Epidermal melanocyte (primary cell): ENCODE data around the gene ARRB1.
"Not testable (repeated sequence)": the region's sequence is repeated elsewhere in the genome, so short reads cannot be mapped to it uniquely, and the experiment has no call there.

ENCODE experiments used
- DNase-seq: peaks from one replicate; pipeline ENCODE4 v3.0.0; 2011; ENCODE audit warnings: low spot score; ENCODE audit not compliant: insufficient read length

The ARRB1 gene

GRCh38 chr11:75351541-75351790, at the start of gene ARRB1:
Gene ARRB1 (minus strand): TSS chr11:75351661. CDS start chr11:75351607, 54 bp downstream.
- DNase-seq = peak; percentile 57

DNA sequence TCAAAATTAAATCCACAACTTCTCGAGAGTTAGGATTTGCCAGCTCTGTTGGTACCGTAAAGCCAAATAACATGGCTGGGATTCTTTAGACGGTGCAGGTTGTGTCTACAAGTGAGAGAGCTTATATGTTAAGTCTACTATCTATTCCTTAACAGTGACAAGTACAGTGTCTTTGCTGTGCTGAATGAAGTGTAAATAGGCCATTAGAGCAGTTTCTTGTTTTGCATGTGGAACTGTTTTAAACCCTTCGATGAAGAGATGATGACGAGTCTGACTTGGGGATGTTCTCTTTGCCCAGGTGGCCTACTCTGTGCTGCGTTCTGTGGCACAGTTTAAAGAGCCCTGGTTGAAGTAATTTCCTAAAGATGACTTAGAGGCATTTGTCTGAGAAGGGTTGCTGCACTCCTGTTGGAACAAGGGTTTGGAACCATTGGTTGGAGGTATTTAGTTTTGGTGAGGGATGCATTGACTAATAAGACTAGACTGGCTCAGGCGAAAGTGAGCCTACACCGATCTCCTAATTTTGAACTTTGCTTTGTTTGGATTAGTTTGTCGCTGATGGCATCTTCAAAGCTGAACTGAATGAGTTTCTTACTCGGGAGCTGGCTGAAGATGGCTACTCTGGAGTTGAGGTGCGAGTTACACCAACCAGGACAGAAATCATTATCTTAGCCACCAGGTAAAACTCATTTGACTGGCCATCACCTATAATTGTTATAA, 48.8 kb upstream of the ARRB1 start:
- no peak for DNase-seq

- DNase-seq = peak; percentile 84
Measured at GRCh38 chr11:75399344-75400145, 48.1 kb upstream of the ARRB1 start, which contains the start of gene RPS3. Gene RPS3 (plus strand): TSS chr11:75399518. CDS start chr11:75399548, 30 bp downstream.

DNA sequence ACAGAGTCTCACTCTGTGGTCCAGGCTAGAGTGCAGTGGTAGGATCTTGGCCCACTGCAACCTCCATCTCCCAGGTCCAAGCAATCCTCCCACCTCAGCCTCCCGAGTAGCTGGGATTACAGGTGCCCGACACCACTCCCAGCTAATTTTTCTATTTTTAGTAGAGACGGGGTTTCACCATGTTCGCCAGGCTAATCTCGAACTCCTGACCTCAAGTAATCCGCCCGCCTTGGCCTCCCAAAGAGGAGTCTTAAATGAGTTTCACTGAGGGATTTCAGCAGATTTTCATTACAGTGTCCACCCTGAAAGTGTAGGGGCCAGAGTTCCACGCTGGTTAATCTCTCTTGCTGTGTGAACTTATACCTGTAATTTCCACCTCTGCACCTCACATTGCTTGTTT, 47.4 kb upstream of the ARRB1 start:
- DNase-seq = no peak

GRCh38 chr11:75394085-75394840, 42.8 kb upstream of the ARRB1 start:
- DNase-seq = no peak

DNA sequence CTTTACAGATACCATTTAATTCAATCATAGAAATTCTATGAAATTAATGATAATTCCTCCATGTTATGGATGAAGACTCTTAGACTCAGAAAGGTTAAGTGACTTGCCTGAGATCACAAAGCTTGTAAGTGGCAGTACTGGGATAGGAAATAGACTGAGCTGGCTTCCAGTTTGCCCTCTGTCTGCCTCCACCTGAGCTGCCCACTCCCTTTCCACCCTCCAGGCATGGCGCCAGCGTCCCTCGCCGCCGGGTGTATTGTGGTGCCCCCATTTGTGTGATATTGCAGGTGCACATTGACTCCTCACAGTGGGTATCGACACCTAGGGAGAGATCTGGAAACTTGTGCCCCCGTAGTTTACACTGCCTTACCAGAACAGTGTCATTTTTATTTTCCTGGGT, 38.5 kb upstream of the ARRB1 start:
- DNase-seq = no peak

GRCh38 chr11:75389276-75389605, 37.8 kb upstream of the ARRB1 start:
- DNase-seq = no peak

DNA sequence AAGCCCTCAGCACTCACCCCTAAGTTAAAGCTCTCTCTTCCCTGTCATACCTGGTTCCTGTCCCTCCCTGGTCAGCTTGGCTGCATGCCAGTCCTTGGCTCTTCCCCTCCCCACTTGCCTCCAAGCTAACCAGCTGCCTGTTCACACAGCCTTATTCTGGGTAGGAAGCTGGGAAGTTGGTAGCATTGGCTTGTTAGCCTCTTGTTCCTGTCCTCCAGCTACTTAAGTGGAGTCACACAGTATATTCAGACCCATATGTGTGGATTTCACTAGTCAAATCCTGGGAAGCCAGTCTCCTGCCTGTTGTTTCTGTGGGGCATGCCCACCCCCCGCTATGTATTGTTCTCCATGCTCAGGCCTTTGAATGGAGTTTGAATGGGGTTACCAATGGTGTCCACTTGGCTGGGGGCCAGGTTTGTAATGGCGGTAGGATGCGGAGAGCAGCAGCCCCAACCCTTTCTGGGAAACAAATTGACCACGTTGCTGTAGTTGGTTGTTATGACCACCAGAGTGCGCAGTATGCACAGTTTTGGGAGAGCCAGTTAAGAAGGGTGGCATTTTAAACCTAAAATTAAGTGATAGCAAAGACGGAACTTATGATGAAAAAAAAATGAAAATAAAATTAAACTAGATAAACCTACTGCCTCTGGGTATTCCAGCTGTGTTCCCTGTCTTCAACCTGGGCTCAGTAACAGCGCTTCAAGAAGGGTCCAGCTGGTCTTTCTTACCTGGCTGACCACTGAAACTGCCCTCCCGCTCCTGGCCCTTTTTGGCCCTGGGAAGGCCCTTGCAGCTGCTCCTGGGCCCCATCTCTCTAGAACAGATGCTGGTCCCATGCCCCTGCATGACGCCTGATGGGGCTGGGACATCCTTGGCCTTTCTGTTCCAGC, 37.2 kb upstream of the ARRB1 start:
- peak; percentile 68 for DNase-seq

DNA sequence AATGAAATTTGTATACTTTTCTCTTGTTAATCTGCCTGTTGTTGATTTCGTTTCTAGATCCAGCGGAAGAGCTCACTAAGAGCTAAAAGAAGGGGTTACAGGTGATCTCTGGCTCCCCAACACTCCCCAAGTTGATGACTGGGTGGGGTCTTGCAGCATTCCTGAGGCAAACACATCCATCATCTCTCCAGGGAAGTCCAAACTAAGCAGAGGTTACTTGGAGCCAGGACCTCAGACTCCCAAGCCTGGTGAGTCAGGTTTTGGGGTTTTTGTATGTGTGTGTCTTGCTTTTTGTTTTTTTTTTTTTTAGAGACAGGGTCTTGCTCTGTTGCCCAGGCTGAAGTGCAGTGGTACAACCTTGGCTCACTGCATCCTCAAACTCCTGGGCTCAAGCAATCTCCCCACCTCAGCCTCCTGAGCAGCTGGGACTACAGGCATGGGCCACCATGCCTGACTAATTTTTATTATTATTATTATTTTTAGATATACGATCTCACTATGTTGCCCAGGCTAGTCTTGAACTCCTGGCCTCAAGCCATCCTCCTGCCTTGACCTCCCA, 36.4 kb upstream of the ARRB1 start:
- DNase-seq = no peak

- DNase-seq = no peak
Measured at GRCh38 chr11:75386942-75387630, 35.6 kb upstream of the ARRB1 start.

DNA sequence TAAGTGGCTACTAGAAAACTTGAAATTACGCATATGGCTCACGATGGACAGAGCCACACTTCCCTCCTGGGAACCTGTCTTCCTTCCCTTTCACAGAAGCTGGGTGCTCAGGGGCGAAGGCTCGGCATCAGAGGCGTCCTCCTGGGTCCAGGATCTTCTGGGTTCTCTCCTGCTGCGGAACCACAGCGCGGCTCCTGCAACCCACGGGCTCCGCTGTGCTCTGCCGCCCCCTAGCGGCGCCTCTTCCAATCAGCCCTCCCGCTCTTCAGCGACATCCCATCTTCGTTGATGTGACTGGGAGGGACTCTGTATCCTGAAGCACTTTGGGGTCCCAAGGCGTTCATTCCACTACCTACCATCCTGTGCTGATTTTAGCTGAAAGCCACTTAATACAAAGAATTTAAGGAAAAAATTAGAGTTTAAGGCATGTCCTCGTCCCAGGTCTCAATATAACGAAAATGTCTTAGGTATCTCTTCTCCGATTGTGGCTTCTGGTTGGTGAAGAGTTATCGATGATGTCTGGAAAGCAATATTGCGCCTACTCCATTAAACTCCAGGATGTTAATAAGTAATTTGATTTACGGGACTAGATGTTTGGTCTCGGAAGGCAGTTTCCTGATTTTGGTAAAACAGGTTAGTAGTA, 33.1 kb upstream of the ARRB1 start:
- DNase-seq = peak; percentile 89

DNA sequence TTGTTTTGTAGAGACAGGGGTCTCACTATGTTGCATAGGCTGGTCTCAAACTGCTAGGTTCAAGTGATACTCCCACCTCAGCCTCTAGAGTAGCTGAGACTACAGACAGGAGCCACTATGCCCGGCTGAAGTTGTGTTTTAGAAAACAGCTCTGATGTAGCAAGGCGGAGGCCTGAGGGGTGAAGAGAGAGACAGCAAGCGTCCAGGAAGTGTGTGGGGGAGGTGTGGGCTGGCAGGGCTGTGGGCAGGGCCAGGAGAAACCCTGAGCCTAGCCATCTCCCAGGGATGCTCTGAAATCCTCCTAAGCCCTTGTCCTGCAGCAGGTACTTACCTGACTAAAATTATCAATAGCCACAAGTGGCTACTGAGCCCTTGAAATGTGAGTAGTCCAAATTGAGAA, 31.8 kb upstream of the ARRB1 start:
- DNase-seq = no peak

- no peak for DNase-seq
Measured at GRCh38 chr11:75380716-75381420, 29.4 kb upstream of the ARRB1 start.

DNA sequence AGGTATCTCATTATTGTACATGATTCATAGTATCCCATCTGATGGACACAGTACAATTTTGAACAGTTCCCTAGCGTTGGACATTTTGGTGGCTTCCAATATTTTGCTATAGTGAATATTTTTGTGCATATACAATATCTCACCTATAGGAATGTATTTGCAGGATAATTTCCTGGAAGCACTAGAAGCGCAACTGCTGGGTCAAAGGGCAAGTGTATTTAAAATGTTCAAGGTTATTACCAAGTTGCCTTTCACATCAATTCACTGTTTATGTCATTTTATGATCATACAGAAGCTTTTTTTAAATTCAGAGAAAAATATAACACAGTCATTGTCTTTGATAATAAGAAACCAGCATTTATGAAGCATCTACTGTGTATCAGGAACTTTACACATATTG, 28.8 kb upstream of the ARRB1 start:
- no peak for DNase-seq

DNA sequence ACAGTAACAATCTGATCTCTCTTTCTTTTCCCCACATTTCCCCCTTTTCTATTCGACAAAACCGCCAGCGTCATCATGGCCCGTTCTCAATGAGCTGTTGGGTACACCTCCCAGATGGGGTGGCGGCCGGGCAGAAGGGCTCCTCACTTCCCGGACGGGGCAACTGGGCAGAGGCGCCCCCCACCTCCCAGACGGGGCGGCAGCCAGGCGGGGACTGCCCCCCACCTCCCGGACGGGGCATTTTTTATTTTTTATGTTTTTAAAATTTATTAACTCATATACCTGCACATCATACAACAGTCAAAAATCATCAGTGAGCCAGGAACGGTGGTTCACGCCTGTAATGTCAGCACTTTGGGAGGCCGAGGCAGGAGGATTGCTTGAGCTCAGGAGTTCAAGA, 27.3 kb upstream of the ARRB1 start:
- DNase-seq = not testable (repeated sequence)

DNA sequence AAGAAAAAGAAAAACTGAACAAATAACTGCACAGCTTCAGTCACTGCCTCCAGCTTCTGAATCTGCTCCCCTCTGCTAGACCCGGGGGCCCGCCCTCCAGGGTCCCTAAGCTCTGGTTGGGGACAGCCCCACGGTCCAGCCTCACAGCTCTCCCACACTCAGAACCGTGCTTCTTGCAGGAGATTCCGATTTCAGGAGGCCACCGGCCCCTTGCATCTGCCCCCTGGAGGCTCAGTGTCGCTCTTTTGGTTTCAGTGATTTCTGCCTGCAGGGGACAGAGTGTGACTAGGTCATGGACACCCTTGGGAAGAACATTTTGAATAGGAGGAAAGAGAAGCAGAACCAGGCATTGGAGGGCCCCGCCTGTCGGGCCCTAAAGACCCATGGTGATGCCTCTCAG, 24.7 kb upstream of the ARRB1 start:
- no peak for DNase-seq

GRCh38 chr11:75375626-75376025, 24.2 kb upstream of the ARRB1 start:
- DNase-seq = no peak

DNA sequence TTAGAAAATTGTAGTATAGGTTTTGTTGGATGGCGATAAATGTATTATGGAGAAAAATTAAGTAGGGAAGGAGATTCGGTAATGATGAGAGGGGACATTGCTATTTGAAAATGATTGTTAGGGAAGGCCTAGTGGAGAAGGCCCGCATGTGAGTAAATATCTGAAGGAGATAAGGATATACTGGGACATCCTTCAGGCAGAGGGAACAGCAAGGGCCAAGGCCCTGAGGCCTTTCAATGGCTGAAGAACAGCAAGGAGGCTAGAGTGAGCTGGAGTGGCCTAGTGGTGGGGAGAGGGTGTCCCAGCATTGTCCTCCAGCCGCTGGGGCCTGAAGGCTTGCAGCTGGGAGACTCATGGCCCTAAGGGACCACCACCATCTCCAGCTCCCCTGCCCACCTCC, 23.2 kb upstream of the ARRB1 start:
- DNase-seq = no peak

DNA sequence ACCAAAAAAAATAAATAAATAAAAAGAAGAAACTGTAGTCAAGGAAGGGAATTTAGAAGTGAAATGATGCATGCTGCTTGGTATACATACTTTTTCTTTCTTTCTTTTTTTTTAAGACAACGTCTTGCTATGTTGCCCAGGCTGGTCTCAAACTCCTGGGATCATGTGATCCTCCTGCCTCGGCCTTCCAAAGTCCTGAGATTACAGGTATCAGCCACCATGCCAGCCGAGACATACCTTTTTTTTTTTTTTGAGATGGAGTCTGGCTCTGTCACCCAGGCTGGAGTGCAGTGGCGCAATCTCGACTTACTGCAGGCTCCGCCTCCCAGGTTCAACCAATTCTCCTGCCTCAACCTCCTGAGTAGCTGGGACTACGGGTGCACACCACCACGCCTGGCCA, 21.7 kb upstream of the ARRB1 start:
- no peak for DNase-seq
